Right renal pelvis (tissue), 4 donors: ENCODE results near the gene COG5. TPM values are rescaled to one million over a fixed set of nuclear protein-coding genes. Genes with fewer than 3 reads are reported as not detected.
"Not testable (repeated sequence)": the region's sequence is repeated elsewhere in the genome, so short reads cannot be mapped to it uniquely, and the experiment has no call there.

Experiments used
- DNase-seq, 4 donors: peaks; one replicate each; pipeline ENCODE4 v3.0.0-alpha.2; 2013; ENCODE audit warnings: low read depth in 4 of 4, low spot score in 3 of 4, missing footprints in 1 of 4
- polyA plus RNA-seq, 4 donors: library from polyadenylated mRNA; unstranded; fragments of 120-200 nt; gene quantifications; one replicate each; pipeline ENCODE4 v1.2.1, GENCODE V29; 2013; ENCODE audit not compliant: insufficient read length in 4 of 4

COG5 gene
- polyA plus RNA-seq, 4 donors = 27.3 to 39.2 (median 36.4) TPM

- peak; percentile 99 to 100 (median 100) for DNase-seq
These were observed 395.2 kb downstream of the COG5 start, which contains the start of gene HBP1 for GRCh38 chr7:107168233-107169119. TSS of gene HBP1 (plus strand) at chr7:107169003. CDS start at chr7:107179894, 10,891 bp downstream.

GRCh38 chr7:107167483-107168232 is 396.1 kb downstream of the COG5 start:
- peak; percentile 56 to 77 (median 62) for DNase-seq

GRCh38 chr7:107166736-107167426 is 396.8 kb downstream of the COG5 start:
- no peak for DNase-seq

- DNase-seq = no peak
These were observed 398.4 kb downstream of the COG5 start for GRCh38 chr7:107165341-107165740.

GRCh38 chr7:107164092-107164491 is 399.6 kb downstream of the COG5 start:
- no peak for DNase-seq

- DNase-seq = no peak
These were observed 401.2 kb downstream of the COG5 start for GRCh38 chr7:107162475-107162874.

- no peak for DNase-seq
These were observed 402.3 kb downstream of the COG5 start for GRCh38 chr7:107161415-107161814.

- DNase-seq = no peak
These were observed 403.3 kb downstream of the COG5 start for GRCh38 chr7:107160389-107160788.

- DNase-seq = no peak
These were observed 405.7 kb downstream of the COG5 start for GRCh38 chr7:107158028-107158427.

- no peak for DNase-seq
These were observed 406.6 kb downstream of the COG5 start for GRCh38 chr7:107157091-107157490.

GRCh38 chr7:107155726-107156125 is 408.0 kb downstream of the COG5 start:
- DNase-seq = not testable (repeated sequence)

- DNase-seq = no peak
These were observed 408.9 kb downstream of the COG5 start for GRCh38 chr7:107154826-107155225.

GRCh38 chr7:107152011-107152410 is 411.7 kb downstream of the COG5 start:
- DNase-seq = no peak

Other genes with a start within 250 kb of the COG5 start
- gene GPR22, start 93.9 kb downstream of the COG5 start, polyA plus RNA-seq = under 1 TPM; 0.07 to 0.48 (median 0.28) TPM
- 10 to 100 TPM; 13.5 to 19.5 (median 17.9) TPM for gene DUS4L, start 51 bp upstream of the COG5 start, polyA plus RNA-seq
- 10 to 100 TPM; 47.8 to 73.1 (median 61.8) TPM for gene BCAP29, start 16.3 kb upstream of the COG5 start, polyA plus RNA-seq
- gene SLC26A4, start 96.9 kb upstream of the COG5 start, polyA plus RNA-seq = 1 to 10 TPM; 2.6 to 7.9 (median 3.4) TPM
- gene CBLL1, start 180.2 kb upstream of the COG5 start, polyA plus RNA-seq = 10 to 100 TPM; 24.9 to 36.4 (median 35.1) TPM
- under 1 TPM; 0.11 to 0.35 (median 0.21) TPM for gene SLC26A3, start 239.3 kb upstream of the COG5 start, polyA plus RNA-seq